Heart left ventricle (tissue), 13 donors: ENCODE data around the gene FOXN3.

Experiments
- POLR2A ChIP-seq, 2 donors: fragments of 450-650 bp; IDR thresholded peaks; one replicate each; pipeline ENCODE4 v1.6.1; 2017; ENCODE audit warnings: antibody characterized with exemption in 2 of 2, mild to moderate bottlenecking in 2 of 2, moderate library complexity in 2 of 2
- TF ChIP-seq, protein P1 (sequence below), 12 donors: fragments of 200-600 bp; sonication (generic) in 4 of 12; IDR thresholded peaks; one replicate each; pipeline versions ENCODE4 v1.5.0 to v1.8.0; 2018 to 2022; ENCODE audit warnings: antibody characterized with exemption in 12 of 12, mild to moderate bottlenecking in 5 of 12
- donor health status: ischemic (EF 13 %, LVEDD 7.1; RV severe dilation, severe dysfunction).
- donor health status: DM: no; HTN: yes; CAD: no.
- donor health status: DM: no; HTN: no; CAD: no.
- donor health status: ischemic (EF 25% LVEDD 6.9; RV normal size, moderate dysfunction).
- donor health status: ischemic (EF 25% LVEDD 5.7; RV mildly dilated, moderate dysfunction).
- donor health status: ischemic (EF 35%, LVEDD 5.7; RV mildly dilated, moderate dysfunction).
- donor health status: nonischemic (EF 11% LVEDD 7.7; RV severe dilation, severe dysfunction).
- donor health status: DM: yes; HTN: yes; CAD: no.
- donor health status: PGD.
- donor health status: ischemic (EF 29% LVEDD 5.4; RV normal size, mild dysfunction).
- donor health status: nonischemic (EF 23%, LVEDD 6.1; RV moderate dilation, normal function).

DNA sequence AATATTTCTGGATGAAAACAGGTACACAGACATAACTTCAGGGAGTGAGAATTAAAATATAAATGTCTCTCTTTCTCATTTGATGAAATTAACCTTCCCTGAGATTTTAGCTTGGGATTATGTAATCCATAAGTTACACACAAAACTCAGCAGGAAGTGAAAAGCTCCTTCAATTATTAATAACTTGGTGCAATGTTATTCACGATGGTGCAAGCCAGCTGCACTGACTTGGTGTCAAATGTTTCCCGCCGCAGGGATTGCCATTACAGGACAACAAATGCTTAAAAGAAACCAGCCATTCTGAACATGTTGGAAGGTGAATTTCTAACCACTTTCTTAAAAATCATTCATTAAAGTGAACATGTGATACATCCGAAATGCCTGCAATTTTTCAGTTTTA, 250.4 kb downstream of the FOXN3 start:
- TF ChIP-seq, protein P1, sequence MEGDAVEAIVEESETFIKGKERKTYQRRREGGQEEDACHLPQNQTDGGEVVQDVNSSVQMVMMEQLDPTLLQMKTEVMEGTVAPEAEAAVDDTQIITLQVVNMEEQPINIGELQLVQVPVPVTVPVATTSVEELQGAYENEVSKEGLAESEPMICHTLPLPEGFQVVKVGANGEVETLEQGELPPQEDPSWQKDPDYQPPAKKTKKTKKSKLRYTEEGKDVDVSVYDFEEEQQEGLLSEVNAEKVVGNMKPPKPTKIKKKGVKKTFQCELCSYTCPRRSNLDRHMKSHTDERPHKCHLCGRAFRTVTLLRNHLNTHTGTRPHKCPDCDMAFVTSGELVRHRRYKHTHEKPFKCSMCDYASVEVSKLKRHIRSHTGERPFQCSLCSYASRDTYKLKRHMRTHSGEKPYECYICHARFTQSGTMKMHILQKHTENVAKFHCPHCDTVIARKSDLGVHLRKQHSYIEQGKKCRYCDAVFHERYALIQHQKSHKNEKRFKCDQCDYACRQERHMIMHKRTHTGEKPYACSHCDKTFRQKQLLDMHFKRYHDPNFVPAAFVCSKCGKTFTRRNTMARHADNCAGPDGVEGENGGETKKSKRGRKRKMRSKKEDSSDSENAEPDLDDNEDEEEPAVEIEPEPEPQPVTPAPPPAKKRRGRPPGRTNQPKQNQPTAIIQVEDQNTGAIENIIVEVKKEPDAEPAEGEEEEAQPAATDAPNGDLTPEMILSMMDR (IDR thresholded peaks at IDR 0.05) = no peak
- TF ChIP-seq POLR2A (IDR thresholded peaks at IDR 0.05) = no peak
